Peyer's patch (tissue), 4 donors: Measurements from ENCODE around the gene NEAT1. TPM values are rescaled to one million over a fixed set of nuclear protein-coding genes. Genes with fewer than 3 reads are reported as not detected.
A peak's percentile ranks its signal among the peaks of the same experiment; 100 is the strongest.

Experiments
- DNase-seq, 3 donors: peaks; one replicate each; pipeline ENCODE4 v3.0.0-alpha.2; 2017 to 2019
- H3K27ac ChIP-seq, 4 donors: fragments of 200-600 bp; sonication (generic); one replicate each; pipeline ENCODE4 v1.5.1; 2016 to 2019
- H3K27me3 ChIP-seq, 2 donors: fragments of 200-600 bp; sonication (generic); one replicate each; pipeline ENCODE4 v1.5.1; 2019
- H3K36me3 ChIP-seq, 3 donors: fragments of 200-600 bp; sonication (generic); one replicate each; pipeline ENCODE4 v1.5.1; 2016 to 2019
- H3K4me1 ChIP-seq, 4 donors: fragments of 200-600 bp; sonication (generic); one replicate each; pipeline ENCODE4 v1.5.1; 2016 to 2019
- H3K4me3 ChIP-seq, 4 donors: fragments of 200-600 bp; sonication (generic); 1 replicate in 3 of 4; 2 replicates in 1 of 4; pipeline ENCODE4 v1.5.1; 2016 to 2019; ENCODE audit warnings: mild to moderate bottlenecking in 1 of 4
- H3K9me3 ChIP-seq, 4 donors: fragments of 200-600 bp; sonication (generic); one replicate each; pipeline ENCODE4 v1.5.1; 2016 to 2019; ENCODE audit warnings: mild to moderate bottlenecking in 1 of 4
- POLR2A ChIP-seq, 2 donors: fragments of 450-650 bp; IDR thresholded peaks; one replicate each; pipeline ENCODE4 v1.5.1; 2017; ENCODE audit warnings: antibody characterized with exemption in 2 of 2, mild to moderate bottlenecking in 2 of 2, moderate library complexity in 2 of 2
- total RNA-seq, 4 donors: library from RNA; depleted of rRNA; stranded (reverse); fragments of >200 nt; gene quantifications; one replicate each; pipeline ENCODE4 v1.1.0, GENCODE V29; 2016
- TF ChIP-seq, protein P1 (sequence below), 6 experiments: fragments of 450-650 bp in 4 of 6; fragments of 200-600 bp in 2 of 6; sonication (generic) in 1 of 6; IDR thresholded peaks; one replicate each; pipeline ENCODE4 v1.5.1; 2017 to 2019; ENCODE audit warnings: antibody characterized with exemption in 6 of 6, mild to moderate bottlenecking in 3 of 6, moderate library complexity in 1 of 6

The NEAT1 gene
- total RNA-seq, 4 donors from 2014 or later = 705 to 1,411 (median 1,064) TPM

DNA sequence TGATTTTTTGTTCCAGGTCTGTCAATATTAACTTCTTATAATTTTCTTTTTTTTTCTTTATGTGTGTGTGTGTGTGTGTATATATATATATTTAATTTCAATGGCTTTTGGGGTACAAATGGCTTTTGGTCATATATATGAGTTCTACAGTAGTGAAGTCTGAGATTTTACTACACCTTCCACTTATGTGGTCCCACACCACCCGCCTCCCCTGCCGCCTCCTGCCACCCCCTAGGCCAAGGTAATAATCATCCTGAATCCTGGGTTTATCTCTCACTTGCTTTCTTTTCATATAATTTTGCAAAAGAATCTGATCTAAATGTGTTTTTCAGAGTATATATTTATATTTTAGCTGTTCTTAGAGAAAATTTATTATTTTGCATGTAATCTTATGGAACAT lies 11.1 kb downstream of the NEAT1 start:
- TF ChIP-seq POLR2A (IDR thresholded peaks at IDR 0.05) = no peak
- TF ChIP-seq, protein P1, sequence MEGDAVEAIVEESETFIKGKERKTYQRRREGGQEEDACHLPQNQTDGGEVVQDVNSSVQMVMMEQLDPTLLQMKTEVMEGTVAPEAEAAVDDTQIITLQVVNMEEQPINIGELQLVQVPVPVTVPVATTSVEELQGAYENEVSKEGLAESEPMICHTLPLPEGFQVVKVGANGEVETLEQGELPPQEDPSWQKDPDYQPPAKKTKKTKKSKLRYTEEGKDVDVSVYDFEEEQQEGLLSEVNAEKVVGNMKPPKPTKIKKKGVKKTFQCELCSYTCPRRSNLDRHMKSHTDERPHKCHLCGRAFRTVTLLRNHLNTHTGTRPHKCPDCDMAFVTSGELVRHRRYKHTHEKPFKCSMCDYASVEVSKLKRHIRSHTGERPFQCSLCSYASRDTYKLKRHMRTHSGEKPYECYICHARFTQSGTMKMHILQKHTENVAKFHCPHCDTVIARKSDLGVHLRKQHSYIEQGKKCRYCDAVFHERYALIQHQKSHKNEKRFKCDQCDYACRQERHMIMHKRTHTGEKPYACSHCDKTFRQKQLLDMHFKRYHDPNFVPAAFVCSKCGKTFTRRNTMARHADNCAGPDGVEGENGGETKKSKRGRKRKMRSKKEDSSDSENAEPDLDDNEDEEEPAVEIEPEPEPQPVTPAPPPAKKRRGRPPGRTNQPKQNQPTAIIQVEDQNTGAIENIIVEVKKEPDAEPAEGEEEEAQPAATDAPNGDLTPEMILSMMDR (IDR thresholded peaks at IDR 0.05) = no peak
- DNase-seq = peak in 2 of 3 donors; percentile 15 to 33
- peaks cover 0 to 46% (median 0%) of the 10 kb centered on the region in 3 donors for H3K36me3 ChIP-seq
- no peaks in the 10 kb centered on the region for H3K9me3 ChIP-seq
- no peaks in the 10 kb centered on the region for H3K27me3 ChIP-seq
- H3K4me3 ChIP-seq = no peak overlapping the region
- H3K27ac ChIP-seq = peak overlapping the region in 1 of 4 donors; percentile 24
- peaks cover 0 to 53% (median 13%) of the 10 kb centered on the region in 4 donors for H3K4me1 ChIP-seq

DNA sequence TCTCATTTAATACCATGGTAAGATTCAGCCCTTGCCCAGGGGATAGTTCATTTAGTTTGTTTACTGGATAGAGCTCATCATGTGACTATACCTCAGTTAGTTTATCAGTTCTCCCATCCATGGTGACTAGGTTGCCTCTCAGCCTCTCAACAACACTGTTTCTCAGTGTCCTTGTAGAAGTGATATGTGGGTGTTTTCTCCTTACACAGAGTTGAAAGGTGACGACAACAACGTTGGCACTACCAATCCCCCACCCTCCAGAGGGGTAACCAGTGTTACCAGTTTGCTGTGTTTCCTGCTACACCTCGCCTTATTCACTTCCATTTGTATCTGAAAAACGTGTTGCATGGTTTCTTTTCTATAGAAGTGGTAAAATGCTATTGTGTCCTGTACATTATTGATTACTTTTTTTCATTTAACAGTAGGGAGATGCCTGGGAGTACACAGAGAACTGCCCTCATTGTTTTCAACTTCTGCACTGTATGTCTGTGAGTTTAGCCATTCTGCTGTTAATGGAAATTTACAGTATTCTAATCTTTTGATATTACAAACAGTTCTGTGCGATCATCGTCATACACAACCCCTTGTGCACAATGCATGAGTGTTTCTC lies 11.6 kb downstream of the NEAT1 start:
- Histone ChIP-seq H3K4me3 (no peak overlapping the region), H3K27me3 (no peaks in the 10 kb centered on the region), H3K4me1 (peaks cover 0 to 50% (median 13%) of the 10 kb centered on the region in 4 donors), H3K9me3 (no peaks in the 10 kb centered on the region), H3K27ac (peak overlapping the region in 2 of 4 donors; percentile 11), H3K36me3 (peaks cover 0 to 50% (median 0%) of the 10 kb centered on the region in 3 donors)
- DNase-seq = peak in 1 of 3 donors; percentile 12
- TF ChIP-seq, protein P1 (IDR thresholded peaks at IDR 0.05) = no peak
- peak; percentile 12 to 37 for TF ChIP-seq POLR2A (IDR thresholded peaks at IDR 0.05)

DNA sequence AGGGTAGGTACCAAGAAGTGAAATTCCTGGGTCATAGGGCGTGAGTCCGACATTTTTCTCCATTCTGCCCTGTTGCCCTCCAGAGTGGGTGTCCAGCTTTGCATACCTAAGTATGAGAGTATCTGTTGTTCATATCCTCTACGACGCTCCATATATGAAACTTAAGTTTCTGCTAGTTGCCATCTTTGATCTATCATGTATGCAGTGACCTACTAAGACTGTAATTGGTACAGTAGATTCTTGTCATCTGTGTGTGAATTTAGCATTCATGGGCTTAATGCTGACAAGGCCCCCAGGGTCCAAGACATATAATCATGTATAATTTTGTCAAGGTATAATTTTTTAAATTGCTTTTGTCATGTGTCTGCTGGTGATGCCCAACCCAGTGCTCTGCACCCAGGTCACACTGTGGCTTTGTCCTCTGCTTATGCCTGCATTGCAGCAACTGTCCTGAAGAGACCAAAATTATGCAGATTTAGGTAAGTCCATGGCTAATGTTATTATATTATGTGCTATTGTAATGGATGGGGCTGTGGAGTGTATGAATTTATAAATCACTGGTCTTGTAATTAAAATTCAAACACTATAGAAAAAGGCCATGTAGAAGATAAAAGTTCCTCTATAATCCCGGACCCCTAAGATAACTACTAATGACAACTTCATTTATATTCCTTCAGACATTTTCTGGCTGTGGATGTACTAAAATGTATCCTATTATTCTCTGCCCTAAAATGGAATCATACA lies 12.2 kb downstream of the NEAT1 start:
- TF ChIP-seq, protein P1 (IDR thresholded peaks at IDR 0.05) = no peak
- no peak for TF ChIP-seq POLR2A (IDR thresholded peaks at IDR 0.05)
- DNase-seq = peak in 1 of 3 donors; percentile 15
- H3K4me3 ChIP-seq = no peak overlapping the region
- no peaks in the 10 kb centered on the region for H3K27me3 ChIP-seq
- peaks cover 0 to 50% (median 0%) of the 10 kb centered on the region in 3 donors for H3K36me3 ChIP-seq
- no peaks in the 10 kb centered on the region for H3K9me3 ChIP-seq
- H3K27ac ChIP-seq = peak overlapping the region in 1 of 4 donors; percentile 11
- peaks cover 0 to 43% (median 12%) of the 10 kb centered on the region in 4 donors for H3K4me1 ChIP-seq

DNA sequence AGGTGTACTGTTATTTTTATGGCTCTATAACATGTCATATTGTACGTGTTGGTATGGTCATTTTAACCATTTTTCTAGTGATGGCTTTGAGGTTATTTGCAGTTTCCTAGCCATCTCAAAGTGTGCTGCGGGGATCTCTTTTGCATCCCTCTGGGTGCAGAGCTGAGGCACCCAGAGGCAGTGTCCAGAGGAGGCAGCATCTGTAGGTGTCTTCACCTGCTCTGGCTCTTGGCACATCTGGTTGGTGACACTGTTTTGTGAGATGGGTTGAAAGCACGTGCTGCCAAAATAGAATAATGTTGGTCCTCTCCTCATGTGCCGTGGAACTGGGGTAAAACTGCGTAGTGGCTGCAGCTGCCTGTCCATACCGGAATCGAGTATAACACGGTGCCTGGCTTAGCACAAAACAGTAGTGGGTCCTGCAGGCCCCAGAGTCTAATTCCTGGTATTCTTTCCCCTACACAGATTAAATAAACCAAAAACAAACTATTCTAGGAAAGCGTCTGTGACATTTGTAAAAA lies 12.9 kb downstream of the NEAT1 start:
- DNase-seq = peak in 2 of 3 donors; percentile 16 to 46
- Histone ChIP-seq H3K27me3 (no peaks in the 10 kb centered on the region), H3K9me3 (no peaks in the 10 kb centered on the region), H3K4me3 (no peak overlapping the region), H3K4me1 (peaks cover 0 to 40% (median 12%) of the 10 kb centered on the region in 4 donors), H3K27ac (peak overlapping the region in 2 of 4 donors; percentile 13 to 48), H3K36me3 (peaks cover 0 to 50% (median 0%) of the 10 kb centered on the region in 3 donors)
- no peak for TF ChIP-seq POLR2A (IDR thresholded peaks at IDR 0.05)
- TF ChIP-seq, protein P1 (IDR thresholded peaks at IDR 0.05) = no peak

DNA sequence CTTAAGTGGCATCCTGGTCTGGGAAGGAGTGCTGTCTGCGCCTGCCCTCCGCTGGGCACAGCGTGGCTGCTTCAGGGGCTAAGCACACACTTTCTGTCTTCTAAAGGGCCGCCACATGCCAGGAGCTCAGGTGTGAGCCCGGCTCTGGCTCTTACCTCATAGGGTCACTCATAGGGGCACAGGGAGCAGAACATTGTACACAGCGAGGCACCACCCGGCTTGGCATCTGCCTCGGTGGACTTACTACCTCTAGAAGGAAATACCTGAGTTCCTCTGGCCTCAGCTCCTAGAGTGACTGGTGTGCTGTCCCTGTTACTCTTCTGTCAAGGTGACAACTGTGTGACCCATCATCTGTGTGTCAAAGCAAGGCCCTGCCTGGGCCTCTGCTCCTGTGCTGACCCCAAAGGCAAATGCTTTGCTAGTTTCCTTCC lies 13.4 kb downstream of the NEAT1 start:
- no peaks in the 10 kb centered on the region for H3K27me3 ChIP-seq
- peak in 2 of 3 donors; percentile 52 to 57 for DNase-seq
- TF ChIP-seq, protein P1 (IDR thresholded peaks at IDR 0.05) = no peak
- peak in 1 of 2 donors; percentile 5 for TF ChIP-seq POLR2A (IDR thresholded peaks at IDR 0.05)
- H3K4me3 ChIP-seq = no peak overlapping the region
- peaks cover 0 to 38% (median 11%) of the 10 kb centered on the region in 4 donors for H3K4me1 ChIP-seq
- no peaks in the 10 kb centered on the region for H3K9me3 ChIP-seq
- peak overlapping the region in 3 of 4 donors; percentile 12 to 48 (median 13) for H3K27ac ChIP-seq
- H3K36me3 ChIP-seq = peaks cover 0 to 51% (median 0%) of the 10 kb centered on the region in 3 donors
